ENCODE measurements around the gene PAF1.

PAF1 gene

GRCh38 chr19:39413272-39413910, 22.5 kb upstream of the PAF1 start:
- no peak for DNase-seq (ENCODE audit: low read depth, low spot score)
- peak overlapping the region; percentile 87 for H3K4me3 ChIP-seq (ENCODE audit: low read depth, low read length)
- POLR2A ChIA-PET: interaction anchor here (1.1 to 4.4 kb wide), 4 partner anchors 10 to 22 kb away, joined by 3 to 31 read pairs (median 12); partner anchors contain the start of gene RPS16
- no peak for TF ChIP-seq CTCF (IDR thresholded peaks at IDR 0.05; ENCODE audit: insufficient read depth, low read length, missing control alignments)
- CTCF ChIA-PET: interaction anchor here (1.7 to 4.4 kb wide), 3 partner anchors 14 to 22 kb away, joined by 8 to 26 read pairs (median 20); partner anchors contain the start of genes MED29 and PAF1

GRCh38 chr19:39412867-39413271, 22.0 kb upstream of the PAF1 start:
- DNase-seq (ENCODE audit: low read depth, low spot score): no peak
- ChIA-PET POLR2A (interaction anchor here (1.1 to 4.4 kb wide), 6 partner anchors 9 to 23 kb away, joined by 3 to 49 read pairs (median 14); partner anchors contain the start of gene RPS16), CTCF (interaction anchor here (2.0 to 2.2 kb wide), 2 partner anchors 14 to 16 kb away, joined by 20 to 102 read pairs; no protein-coding TSS in a partner anchor)
- H3K4me3 ChIP-seq (ENCODE audit: low read depth, low read length): peak overlapping the region; percentile 87
- no peak for TF ChIP-seq CTCF (IDR thresholded peaks at IDR 0.05; ENCODE audit: insufficient read depth, low read length, missing control alignments)

GRCh38 chr19:39412100-39412866, 21.4 kb upstream of the PAF1 start, which contains the start of gene PLEKHG2:
Gene PLEKHG2 (plus strand): TSS chr19:39412669. CDS start chr19:39414087, 1,418 bp downstream.
- ChIA-PET POLR2A (interaction anchor here (0.8 to 2.3 kb wide), 10 partner anchors 8 to 70 kb away, joined by 4 to 49 read pairs (median 6); partner anchors contain the start of genes MED29, PAF1, RPS16 and SAMD4B), CTCF (interaction anchor here (0.7 to 2.2 kb wide), 15 partner anchors 9 to 290 kb away, joined by 3 to 102 read pairs (median 7); partner anchors contain the start of genes MED29, PAF1 and RPS16)
- DNase-seq (ENCODE audit: low read depth, low spot score): peak; percentile 99
- TF ChIP-seq CTCF (IDR thresholded peaks at IDR 0.05; ENCODE audit: insufficient read depth, low read length, missing control alignments): peak; percentile 84
- H3K4me3 ChIP-seq (ENCODE audit: low read depth, low read length): peak within 1 kb of the TSS; percentile 87

- POLR2A ChIA-PET: interaction anchor here (0.8 to 2.3 kb wide), 11 partner anchors 8 to 70 kb away, joined by 4 to 49 read pairs (median 6); partner anchors contain the start of genes MED29, PAF1, RPS16 and SAMD4B
- peak overlapping the region; percentile 25 for H3K4me3 ChIP-seq (ENCODE audit: low read depth, low read length)
- CTCF ChIA-PET: interaction anchor here (0.6 to 2.2 kb wide), 16 partner anchors 8 to 290 kb away, joined by 3 to 102 read pairs (median 7); partner anchors contain the start of genes MED29, PAF1 and RPS16
- peak; percentile 80 for TF ChIP-seq CTCF (IDR thresholded peaks at IDR 0.05; ENCODE audit: insufficient read depth, low read length, missing control alignments)
- DNase-seq (ENCODE audit: low read depth, low spot score): no peak
These were observed 20.9 kb upstream of the PAF1 start for GRCh38 chr19:39411832-39412099.

- POLR2A ChIA-PET: interaction anchor here (1.2 to 2.3 kb wide), 10 partner anchors 7 to 69 kb away, joined by 4 to 49 read pairs (median 6); partner anchors contain the start of genes MED29, PAF1, RPS16 and SAMD4B
- CTCF ChIA-PET: interaction anchor here (0.6 to 2.2 kb wide), 16 partner anchors 8 to 289 kb away, joined by 3 to 102 read pairs (median 7); partner anchors contain the start of genes MED29, PAF1 and RPS16
- peak overlapping the region; percentile 23 for H3K4me3 ChIP-seq (ENCODE audit: low read depth, low read length)
- TF ChIP-seq CTCF (IDR thresholded peaks at IDR 0.05; ENCODE audit: insufficient read depth, low read length, missing control alignments): no peak
- no peak for DNase-seq (ENCODE audit: low read depth, low spot score)
These were observed 20.4 kb upstream of the PAF1 start for GRCh38 chr19:39411081-39411831.

All from AG04449 (cell line).